Stomach (tissue), 19 donors: ENCODE data around the gene GPX1. TPM values are rescaled to one million over a fixed set of nuclear protein-coding genes. Genes with fewer than 3 reads are reported as not detected.
"Not testable (repeated sequence)": the region's sequence is repeated elsewhere in the genome, so short reads cannot be mapped to it uniquely, and the experiment has no call there.

Experiments used
- DNase-seq, 2 donors: peaks; one replicate each; pipeline versions ENCODE4 v3.0.0 to v3.0.0-alpha.2; 2013 to 2019
- H3K27ac ChIP-seq, 5 donors: fragments of 200-600 bp in 4 of 5; sonication (generic) in 4 of 5; one replicate each; pipeline ENCODE4 v1.5.1; 2013 to 2019; ENCODE audit warnings: mild to moderate bottlenecking in 1 of 5, moderate library complexity in 1 of 5
- H3K27me3 ChIP-seq, 3 donors: fragments of 200-600 bp; sonication (generic); one replicate each; pipeline ENCODE4 v1.5.1; 2017 to 2019; ENCODE audit warnings: mixed run types in 1 of 3
- H3K36me3 ChIP-seq, 4 donors: fragments of 200-600 bp; sonication (generic); 1 replicate in 3 of 4; 2 replicates in 1 of 4; pipeline ENCODE4 v1.5.1; 2016 to 2019
- H3K4me1 ChIP-seq, 4 donors: fragments of 200-600 bp; sonication (generic); one replicate each; pipeline ENCODE4 v1.5.1; 2016 to 2019
- H3K4me3 ChIP-seq, 4 donors: fragments of 200-600 bp; sonication (generic) in 3 of 4; one replicate each; pipeline ENCODE4 v1.5.1; 2016 to 2019; ENCODE audit warnings: mild to moderate bottlenecking in 1 of 4
- H3K9me3 ChIP-seq, 4 donors: fragments of 200-600 bp; sonication (generic); one replicate each; pipeline ENCODE4 v1.5.1; 2016 to 2019
- CTCF ChIP-seq, 7 experiments: fragments of 450-650 bp in 4 of 7; fragments of 200-600 bp in 3 of 7; sonication (generic) in 3 of 7; IDR thresholded peaks; one replicate each; pipeline ENCODE4 v1.5.1; 2016 to 2019; ENCODE audit warnings: antibody characterized with exemption in 7 of 7, control low read depth in 2 of 7, mild to moderate bottlenecking in 1 of 7
- EP300 ChIP-seq: sonication (generic); formaldehyde crosslinking; IDR thresholded peaks from one replicate; pipeline ENCODE4 v1.6.1; 2017; ENCODE audit warnings: antibody characterized with exemption
- POLR2A ChIP-seq, 4 donors: fragments of 450-650 bp; IDR thresholded peaks; one replicate each; pipeline ENCODE4 v1.6.1; 2016; ENCODE audit warnings: antibody characterized with exemption in 4 of 4, control low read depth in 2 of 4, mild to moderate bottlenecking in 1 of 4, moderate library complexity in 1 of 4
- POLR2AphosphoS5 ChIP-seq, 3 donors: sonication (generic); formaldehyde crosslinking; IDR thresholded peaks; one replicate each; pipeline ENCODE4 v1.6.1; 2016; ENCODE audit warnings: antibody characterized with exemption in 3 of 3
- WGBS, 5 donors: extraction: QIAGEN DNeasy Blood & Tissue Kit in 3 of 5; methylation state at CpG; one replicate each; pipeline versions ENCODE4 v1.1.5 to v1.1.7; 2013 to 2018; 5-methylcytosine and 5-hydroxymethylcytosine counted together
- intact Hi-C: fragments of 100-400 bp; cut with DNase I; formaldehyde crosslinking; loops from one replicate; pipeline ENCODE4 v1.15.1; 2023; ENCODE audit warnings: low total_unique reads
- long read RNA-seq, 10 donors: transcript quantifications; one replicate each; lab custom pipeline, GENCODE V29; 2026
- polyA plus RNA-seq, 3 donors: library from polyadenylated mRNA; stranded (reverse); fragments of 200-250 nt; gene quantifications; one replicate each; pipeline ENCODE4 v1.2.3, GENCODE V29; 2013
- total RNA-seq, 5 donors: library from RNA; depleted of rRNA; stranded (reverse); fragments of >200 nt; gene quantifications; one replicate each; pipeline versions ENCODE4 v1.1.0 to v1.2.3, GENCODE V29; 2014 to 2016
- donor health status: healthy with polysubstance abuse.
- donor health status: Bipolar disorder and iron deficiency.
- donor health status: healthy.

GPX1 gene
- total RNA-seq: 100 to 1,000 TPM in 3 of 5 donors, 10 to 100 TPM in 2; 58.4 to 350 (median 155) TPM
- polyA plus RNA-seq: 100 to 1,000 TPM; 344 to 452 (median 355) TPM
- long read RNA-seq, donor 1, transcript GPX1-202 (2 exons, 1,151 nt): major isoform, 32 of 52 reads
- long read RNA-seq, donor 1, transcript GPX1-201 (1 exons, 1,135 nt): minor isoform, 20 of 52 reads
- long read RNA-seq, donor 1, partial matches to known transcripts: 0 of 52 reads
- long read RNA-seq, donor 1, other reads (novel, unspliced or antisense): 0 of 52 reads
- long read RNA-seq, donor 2, transcript GPX1-202 (2 exons, 1,151 nt): major isoform, 48 of 66 reads
- long read RNA-seq, donor 2, transcript GPX1-201 (1 exons, 1,135 nt): minor isoform, 18 of 66 reads
- long read RNA-seq, donor 2, partial matches to known transcripts: 0 of 66 reads
- long read RNA-seq, donor 2, other reads (novel, unspliced or antisense): 0 of 66 reads
- long read RNA-seq, donor 3, transcript GPX1-202 (2 exons, 1,151 nt): major isoform, 47 of 83 reads
- long read RNA-seq, donor 3, transcript GPX1-201 (1 exons, 1,135 nt): minor isoform, 36 of 83 reads
- long read RNA-seq, donor 3, partial matches to known transcripts: 0 of 83 reads
- long read RNA-seq, donor 3, other reads (novel, unspliced or antisense): 0 of 83 reads
- long read RNA-seq, donor 4, transcript GPX1-202 (2 exons, 1,151 nt): major isoform, 6 of 8 reads
- long read RNA-seq, donor 4, partial matches to known transcripts: 0 of 8 reads
- long read RNA-seq, donor 4, other reads (novel, unspliced or antisense): 0 of 8 reads
- long read RNA-seq, donor 5, transcript GPX1-201 (1 exons, 1,135 nt): minor isoform, 22 of 98 reads
- long read RNA-seq, donor 5, transcript GPX1-202 (2 exons, 1,151 nt): major isoform, 75 of 98 reads
- long read RNA-seq, donor 5, partial matches to known transcripts: 0 of 98 reads
- long read RNA-seq, donor 5, other reads (novel, unspliced or antisense): 0 of 98 reads
- long read RNA-seq, donor 6: 0 reads
- long read RNA-seq, donor 7, transcript GPX1-202 (2 exons, 1,151 nt): major isoform, 90 of 142 reads
- long read RNA-seq, donor 7, transcript GPX1-201 (1 exons, 1,135 nt): minor isoform, 52 of 142 reads
- long read RNA-seq, donor 7, partial matches to known transcripts: 0 of 142 reads
- long read RNA-seq, donor 7, other reads (novel, unspliced or antisense): 0 of 142 reads
- long read RNA-seq, donor 8, transcript GPX1-201 (1 exons, 1,135 nt): minor isoform, 42 of 136 reads
- long read RNA-seq, donor 8, transcript GPX1-202 (2 exons, 1,151 nt): major isoform, 92 of 136 reads
- long read RNA-seq, donor 8, partial matches to known transcripts: 0 of 136 reads
- long read RNA-seq, donor 8, other reads (novel, unspliced or antisense): 0 of 136 reads
- long read RNA-seq, donor 9, transcript GPX1-202 (2 exons, 1,151 nt): minor isoform, 48 of 99 reads
- long read RNA-seq, donor 9, transcript GPX1-201 (1 exons, 1,135 nt): major isoform, 49 of 99 reads
- long read RNA-seq, donor 9, partial matches to known transcripts: 0 of 99 reads
- long read RNA-seq, donor 9, other reads (novel, unspliced or antisense): 0 of 99 reads
- long read RNA-seq, donor 10, transcript GPX1-202 (2 exons, 1,151 nt): major isoform, 14 of 27 reads
- long read RNA-seq, donor 10, transcript GPX1-201 (1 exons, 1,135 nt): minor isoform, 13 of 27 reads
- long read RNA-seq, donor 10, partial matches to known transcripts: 0 of 27 reads
- long read RNA-seq, donor 10, other reads (novel, unspliced or antisense): 0 of 27 reads

GRCh38 chr3:49358217-49358883, at the start of gene GPX1:
TSS of gene GPX1 (minus strand) at chr3:49358353. CDS start at chr3:49358278, 75 bp downstream.
- H3K36me3 ChIP-seq: peaks cover 37 to 62% (median 59%) of the 10 kb centered on the region in 4 donors
- intact Hi-C loops: loop anchor here (10.0 kb wide), 1 partner anchor 86 kb away; no protein-coding TSS in a partner anchor
- 0 to 2% (median 1%) methylated on average over 23 to 45 of the region's 46 CpGs for WGBS, 5 donors

GRCh38 chr3:49406571-49407565, 48.7 kb upstream of the GPX1 start:
- H3K4me3 ChIP-seq: peak overlapping the region in 1 of 4 donors; percentile 6

More at GRCh38 chr3:49358217-49358883, at the start of gene GPX1:
- TF ChIP-seq POLR2AphosphoS5 (IDR thresholded peaks at IDR 0.05) (peak; percentile 87 to 98 (median 97)), POLR2A (IDR thresholded peaks at IDR 0.05) (peak in 2 of 4 donors; percentile 56 to 71), EP300 (no peak), CTCF (IDR thresholded peaks at IDR 0.05) (peak in 1 of 7 experiments; percentile 15)
- peak within 1 kb of the TSS; percentile 66 to 81 (median 73) for H3K4me3 ChIP-seq
- peak; percentile 94 to 98 for DNase-seq
- H3K4me1 ChIP-seq: peaks cover 20 to 45% (median 42%) of the 10 kb centered on the region in 4 donors
- H3K27me3 ChIP-seq: no peaks in the 10 kb centered on the region
- H3K9me3 ChIP-seq: no peaks in the 10 kb centered on the region
- peak within 1 kb of the TSS; percentile 88 to 98 (median 89) for H3K27ac ChIP-seq

GRCh38 chr3:49405570-49405969, 47.4 kb upstream of the GPX1 start:
- H3K27me3 ChIP-seq, intact Hi-C loops, H3K9me3 ChIP-seq, DNase-seq: not testable (repeated sequence)
- WGBS, 5 donors: 37 to 61% (median 55%) methylated on average over 9 of the region's 9 CpGs
- H3K36me3 ChIP-seq: peaks cover 0 to 19% (median 9%) of the 10 kb centered on the region in 4 donors
- peak overlapping the region in 1 of 4 donors; percentile 1 for H3K4me3 ChIP-seq
- H3K27ac ChIP-seq: peak overlapping the region in 4 of 5 donors; percentile 25 to 72 (median 57)
- peaks cover 48 to 98% (median 72%) of the 10 kb centered on the region in 4 donors for H3K4me1 ChIP-seq

More at GRCh38 chr3:49406571-49407565, 48.7 kb upstream of the GPX1 start:
- TF ChIP-seq POLR2AphosphoS5 (IDR thresholded peaks at IDR 0.05): no peak
- TF ChIP-seq CTCF (IDR thresholded peaks at IDR 0.05): no peak
- no peak for TF ChIP-seq POLR2A (IDR thresholded peaks at IDR 0.05)
- no peak for TF ChIP-seq EP300
- peaks cover 0 to 14% (median 9%) of the 10 kb centered on the region in 4 donors for H3K36me3 ChIP-seq
- no peaks in the 10 kb centered on the region for H3K9me3 ChIP-seq
- intact Hi-C loops: no loop called here
- H3K4me1 ChIP-seq: peaks cover 43 to 87% (median 65%) of the 10 kb centered on the region in 4 donors
- peak overlapping the region in 4 of 5 donors; percentile 2 to 72 (median 57) for H3K27ac ChIP-seq
- DNase-seq: no peak
- no peaks in the 10 kb centered on the region for H3K27me3 ChIP-seq
- 52 to 57% (median 53%) methylated on average over 17 of the region's 17 CpGs for WGBS, 5 donors
